A549 (cell line): ENCODE data around the gene NFE2L3.

Source experiments
- CHD4 ChIP-seq: fragments of 200-600 bp; sonication (generic); IDR thresholded peaks from 2 replicates; pipeline ENCODE4 v1.6.1; 2016; ENCODE audit warnings: antibody characterized with exemption, mild to moderate bottlenecking, borderline replicate concordance
- CTCF ChIP-seq: fragments of >200 bp; sonication (Bioruptor Twin); formaldehyde crosslinking; IDR thresholded peaks from 3 replicates; pipeline ENCODE4 v1.5.1; 2016
- EP300 ChIP-seq, 2 experiments: fragments of >200 bp; sonication (Bioruptor Twin); formaldehyde crosslinking; IDR thresholded peaks; 2 replicates in 1 of 2; 3 replicates in 1 of 2; pipeline ENCODE4 v1.6.1; 2016 to 2017
- MAFK ChIP-seq: fragments of 450-650 bp; IDR thresholded peaks from 2 replicates; pipeline ENCODE4 v1.6.1; 2014; ENCODE audit not compliant: partially characterized antibody
- MAX ChIP-seq: IDR thresholded peaks from 2 replicates; pipeline ENCODE4 v1.6.1; 2012

GRCh38 chr7:26131056-26131589 is 20.9 kb upstream of the NFE2L3 start:
- no peak for TF ChIP-seq CTCF
- no peak for TF ChIP-seq CHD4
- TF ChIP-seq EP300 (IDR thresholded peaks at IDR 0.05) = no peak
- no peak for TF ChIP-seq MAX
- TF ChIP-seq MAFK = no peak
